DOHH2 (cell line): ENCODE results near the gene SRGAP3.

ENCODE experiments used
- H3F3A ChIP-seq: fragments of 200-600 bp; sonication (generic), shearing (Covaris generic); 2 replicates; pipeline ENCODE4 v1.6.0; 2016; ENCODE audit warnings: antibody characterized with exemption, mild to moderate bottlenecking; ENCODE audit not compliant: control insufficient read depth, insufficient read depth
- H3K27ac ChIP-seq: fragments of 200-600 bp; sonication (generic); 2 replicates; pipeline ENCODE4 v1.5.1; 2014; ENCODE audit warnings: low read depth, mild to moderate bottlenecking, low read length, moderate library complexity
- H3K27me3 ChIP-seq: fragments of 200-600 bp; sonication (generic); 2 replicates; pipeline ENCODE4 v1.6.1; 2014; ENCODE audit warnings: mild to moderate bottlenecking, low read length, mixed read lengths; ENCODE audit not compliant: control insufficient read depth
- H3K36me3 ChIP-seq: fragments of 200-600 bp; sonication (generic); 2 replicates; pipeline ENCODE4 v1.6.1; 2014; ENCODE audit warnings: mild to moderate bottlenecking, low read length, moderate library complexity, mixed read lengths; ENCODE audit not compliant: control insufficient read depth
- H3K4me1 ChIP-seq: fragments of 200-600 bp; sonication (generic); 2 replicates; pipeline ENCODE4 v1.6.1; 2014; ENCODE audit warnings: mild to moderate bottlenecking, low read length, mixed read lengths; ENCODE audit not compliant: control insufficient read depth
- H3K4me2 ChIP-seq: fragments of 200-600 bp; sonication (generic); 2 replicates; pipeline ENCODE4 v1.6.0; 2014; ENCODE audit warnings: mild to moderate bottlenecking, low read length, moderate library complexity
- H3K4me3 ChIP-seq: fragments of 200-600 bp; sonication (generic); 2 replicates; pipeline ENCODE4 v1.5.1; 2014; ENCODE audit warnings: mild to moderate bottlenecking, low read length, mixed read lengths
- H3K79me2 ChIP-seq: fragments of 200-600 bp; sonication (generic); 2 replicates; pipeline ENCODE4 v1.6.1; 2014; ENCODE audit warnings: mild to moderate bottlenecking, low read length, mixed read lengths; ENCODE audit not compliant: control insufficient read depth
- H3K9me2 ChIP-seq: fragments of 200-600 bp; sonication (generic); replicated peaks from 2 replicates; pipeline ENCODE4 v1.6.1; 2014; ENCODE audit warnings: mild to moderate bottlenecking, low read length, mixed read lengths; ENCODE audit not compliant: control insufficient read depth
- H3K9me3 ChIP-seq: fragments of 200-600 bp; sonication (generic); 2 replicates; pipeline ENCODE4 v1.6.1; 2014; ENCODE audit warnings: antibody characterized with exemption, low read length, mixed read lengths; ENCODE audit not compliant: control insufficient read depth, insufficient read depth
- H4K20me1 ChIP-seq: fragments of 200-600 bp; sonication (generic); 2 replicates; pipeline ENCODE4 v1.6.0; 2014; ENCODE audit warnings: low read depth, mild to moderate bottlenecking, antibody characterized with exemption, low read length, moderate library complexity; ENCODE audit not compliant: control insufficient read depth, insufficient read depth
- EZH2phosphoT487 ChIP-seq: fragments of 200-600 bp; sonication (generic); IDR thresholded peaks from 2 replicates; pipeline ENCODE4 v1.6.1; 2017; ENCODE audit warnings: borderline replicate concordance, mild to moderate bottlenecking, antibody characterized with exemption, low read length, moderate library complexity, mixed read lengths
- TF ChIP-seq, protein P1 (sequence below): fragments of 200-600 bp; sonication (generic); IDR thresholded peaks from one replicate; pipeline ENCODE4 v1.5.1; 2014; ENCODE audit warnings: antibody characterized with exemption, mild to moderate bottlenecking, low read depth, low read length; ENCODE audit not compliant: poor library complexity, severe bottlenecking

The SRGAP3 gene

DNA sequence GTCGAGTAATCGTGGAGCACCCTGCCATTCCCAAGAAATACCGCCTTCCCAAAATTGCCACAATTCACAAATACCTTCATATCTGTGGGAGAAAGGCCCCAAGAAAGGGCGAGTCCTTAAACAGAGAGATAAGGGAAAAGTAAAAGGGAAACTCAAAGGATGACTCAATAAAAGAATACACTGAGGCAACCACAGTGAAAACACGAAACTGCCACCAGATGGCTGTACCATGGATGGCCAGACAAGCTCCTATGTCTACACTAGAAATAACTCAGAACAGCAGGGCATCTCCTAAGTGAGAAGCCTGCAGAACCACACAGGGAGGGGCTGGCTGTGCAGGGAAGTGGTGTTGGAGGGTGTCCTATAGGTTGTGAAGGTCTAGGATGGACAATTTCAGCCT is 25.0 kb downstream of the SRGAP3 start:
- Histone ChIP-seq H3K79me2 (no peaks in the 10 kb centered on the region), H3K27me3 (peaks cover 6% of the 10 kb centered on the region), H3K9me3 (no peaks in the 10 kb centered on the region), H3K4me2 (no peak overlapping the region), H3K9me2 (no peaks in the 10 kb centered on the region), H3F3A (no peaks in the 10 kb centered on the region), H3K4me1 (no peaks in the 10 kb centered on the region), H3K4me3 (no peak overlapping the region), H4K20me1 (no peaks in the 10 kb centered on the region), H3K27ac (no peak overlapping the region), H3K36me3 (no peaks in the 10 kb centered on the region)
- TF ChIP-seq EZH2phosphoT487, result no peak
- TF ChIP-seq, protein P1, sequence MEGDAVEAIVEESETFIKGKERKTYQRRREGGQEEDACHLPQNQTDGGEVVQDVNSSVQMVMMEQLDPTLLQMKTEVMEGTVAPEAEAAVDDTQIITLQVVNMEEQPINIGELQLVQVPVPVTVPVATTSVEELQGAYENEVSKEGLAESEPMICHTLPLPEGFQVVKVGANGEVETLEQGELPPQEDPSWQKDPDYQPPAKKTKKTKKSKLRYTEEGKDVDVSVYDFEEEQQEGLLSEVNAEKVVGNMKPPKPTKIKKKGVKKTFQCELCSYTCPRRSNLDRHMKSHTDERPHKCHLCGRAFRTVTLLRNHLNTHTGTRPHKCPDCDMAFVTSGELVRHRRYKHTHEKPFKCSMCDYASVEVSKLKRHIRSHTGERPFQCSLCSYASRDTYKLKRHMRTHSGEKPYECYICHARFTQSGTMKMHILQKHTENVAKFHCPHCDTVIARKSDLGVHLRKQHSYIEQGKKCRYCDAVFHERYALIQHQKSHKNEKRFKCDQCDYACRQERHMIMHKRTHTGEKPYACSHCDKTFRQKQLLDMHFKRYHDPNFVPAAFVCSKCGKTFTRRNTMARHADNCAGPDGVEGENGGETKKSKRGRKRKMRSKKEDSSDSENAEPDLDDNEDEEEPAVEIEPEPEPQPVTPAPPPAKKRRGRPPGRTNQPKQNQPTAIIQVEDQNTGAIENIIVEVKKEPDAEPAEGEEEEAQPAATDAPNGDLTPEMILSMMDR, result no peak

DNA sequence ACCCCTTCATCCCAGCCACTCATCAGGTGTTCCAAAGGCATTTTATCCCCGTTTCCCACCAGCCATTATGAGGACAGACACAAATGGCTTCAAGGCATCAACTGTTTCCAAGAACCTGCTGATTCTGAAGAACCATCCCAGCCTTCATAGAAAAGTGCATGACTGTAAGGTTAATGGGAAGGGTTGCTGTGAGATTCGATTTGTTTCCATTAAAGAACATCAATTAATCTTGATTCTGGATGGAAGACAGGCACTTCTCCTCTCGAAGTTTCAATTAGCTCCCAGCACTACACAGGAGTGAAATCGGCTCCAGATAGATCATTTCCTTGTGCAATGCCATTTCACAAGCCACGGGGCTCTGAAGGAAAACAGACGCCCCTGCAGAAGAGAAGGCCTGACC is 25.8 kb downstream of the SRGAP3 start:
- Histone ChIP-seq H4K20me1 (no peaks in the 10 kb centered on the region), H3K27ac (no peak overlapping the region), H3K4me2 (no peak overlapping the region), H3K9me2 (no peaks in the 10 kb centered on the region), H3K27me3 (peaks cover 6% of the 10 kb centered on the region), H3K79me2 (no peaks in the 10 kb centered on the region), H3K4me1 (no peaks in the 10 kb centered on the region), H3K4me3 (no peak overlapping the region), H3K9me3 (no peaks in the 10 kb centered on the region), H3F3A (no peaks in the 10 kb centered on the region), H3K36me3 (no peaks in the 10 kb centered on the region)
- no peak for TF ChIP-seq EZH2phosphoT487
- TF ChIP-seq, protein P1, result no peak

DNA sequence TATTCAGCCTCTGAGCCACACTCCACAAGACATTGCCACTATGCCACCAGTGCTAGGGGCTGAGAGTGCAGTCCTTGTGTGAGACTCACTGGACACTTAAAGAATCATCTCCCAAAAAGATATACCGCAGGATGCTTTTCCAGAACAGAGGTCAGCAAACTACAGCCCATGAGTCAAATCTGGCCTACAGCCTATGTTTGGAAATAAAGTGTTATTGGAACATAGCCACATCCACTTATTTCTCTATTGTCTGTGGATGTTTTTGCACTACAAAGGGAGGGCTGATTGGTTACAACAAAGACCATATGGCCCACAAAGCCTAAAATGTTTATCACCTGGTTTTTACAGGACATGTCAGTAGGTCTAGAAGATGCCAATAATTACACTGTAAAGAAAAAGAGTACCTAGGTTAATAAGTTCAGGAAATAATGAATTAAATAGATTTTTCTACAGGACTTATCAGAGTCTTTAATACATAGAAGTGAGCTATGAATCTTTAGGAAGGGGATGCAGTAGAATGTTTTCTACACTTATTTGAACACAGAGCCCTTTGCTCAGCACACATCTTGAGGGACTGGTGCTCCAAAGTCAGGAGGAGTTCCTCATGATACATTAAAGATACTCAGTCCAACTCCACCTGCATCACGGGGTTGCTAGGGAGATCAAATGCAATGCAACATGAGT is 26.3 kb downstream of the SRGAP3 start:
- Histone ChIP-seq H3K4me2 (no peak overlapping the region), H3K4me3 (no peak overlapping the region), H4K20me1 (no peaks in the 10 kb centered on the region), H3K9me2 (no peaks in the 10 kb centered on the region), H3F3A (no peaks in the 10 kb centered on the region), H3K4me1 (no peaks in the 10 kb centered on the region), H3K79me2 (no peaks in the 10 kb centered on the region), H3K36me3 (no peaks in the 10 kb centered on the region), H3K9me3 (no peaks in the 10 kb centered on the region), H3K27ac (no peak overlapping the region), H3K27me3 (peaks cover 6% of the 10 kb centered on the region)
- TF ChIP-seq, protein P1, result no peak
- no peak for TF ChIP-seq EZH2phosphoT487

DNA sequence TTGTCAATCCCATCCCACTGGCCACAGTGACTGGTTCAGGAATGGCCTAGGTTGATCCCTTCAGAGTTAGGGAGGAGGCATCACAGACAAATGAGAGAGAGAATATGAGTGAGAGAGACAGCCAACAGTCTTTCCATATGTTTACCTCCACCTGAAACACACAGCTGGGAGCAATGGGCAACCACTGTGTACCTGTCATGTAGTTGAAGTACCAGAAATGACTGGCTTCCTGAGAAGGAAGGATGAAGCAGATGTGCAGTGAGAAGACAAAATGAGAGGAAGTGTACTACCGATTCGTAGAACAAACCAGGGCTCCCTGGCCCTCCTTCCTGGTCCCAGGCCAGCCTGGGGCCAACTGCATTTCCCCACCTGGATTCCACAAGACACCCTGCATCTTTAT is 27.4 kb downstream of the SRGAP3 start:
- Histone ChIP-seq H4K20me1 (no peaks in the 10 kb centered on the region), H3K27ac (no peak overlapping the region), H3K79me2 (no peaks in the 10 kb centered on the region), H3F3A (no peaks in the 10 kb centered on the region), H3K27me3 (peaks cover 6% of the 10 kb centered on the region), H3K4me1 (no peaks in the 10 kb centered on the region), H3K4me3 (no peak overlapping the region), H3K4me2 (no peak overlapping the region), H3K9me3 (no peaks in the 10 kb centered on the region), H3K9me2 (no peaks in the 10 kb centered on the region), H3K36me3 (no peaks in the 10 kb centered on the region)
- TF ChIP-seq, protein P1, result no peak
- no peak for TF ChIP-seq EZH2phosphoT487
